SK-N-SH (cell line): Measurements from ENCODE around the gene CEACAM7.

Source experiments
- CTCF ChIP-seq: fragments of 200-600 bp; sonication (generic); IDR thresholded peaks from 2 replicates; pipeline ENCODE4 v1.6.1; 2017; ENCODE audit warnings: antibody characterized with exemption, mild to moderate bottlenecking, moderate library complexity
- EP300 ChIP-seq, 2 experiments: IDR thresholded peaks; 2 replicates each; pipeline versions ENCODE4 v1.4.0 to v1.6.1; 2012; ENCODE audit warnings: borderline replicate concordance in 1 of 2, low read depth in 1 of 2, low read length in 1 of 2
- EZH2phosphoT487 ChIP-seq: fragments of 200-600 bp; sonication (generic); IDR thresholded peaks from 2 replicates; pipeline ENCODE4 v1.6.1; 2017; ENCODE audit warnings: low read depth, mixed run types, mild to moderate bottlenecking, antibody characterized with exemption, moderate library complexity, borderline replicate concordance
- USF1 ChIP-seq: IDR thresholded peaks from 2 replicates; pipeline ENCODE4 v1.4.0; 2012; ENCODE audit warnings: low read depth, borderline replicate concordance

- TF ChIP-seq USF1 (no peak), CTCF (no peak), EP300 (IDR thresholded peaks at IDR 0.05; ENCODE audit: borderline replicate concordance in 1 of 2, low read depth in 1 of 2, low read length in 1 of 2) (no peak), EZH2phosphoT487 (no peak)
These were observed 7.0 kb upstream of the CEACAM7 start for GRCh38 chr19:41694831-41695635.
